SK-MEL-5 (cell line): ENCODE data around the gene LRP5. TPM values are rescaled to one million over a fixed set of nuclear protein-coding genes. Genes with fewer than 3 reads are reported as not detected.

Experiments used
- DNase-seq: peaks from one replicate; pipeline ENCODE4 v3.0.0-alpha.2; 2016; ENCODE audit warnings: low read depth, low spot score
- in situ Hi-C: cut with HindIII; loops from 2 replicates; pipeline ENCODE4 v1.10.0; 2016; ENCODE audit warnings: low sequenced_read_pairs, high pct_unique_total_duplicates, low pct_unique_long_range_greater_than_20kb
- total RNA-seq: library from RNA; depleted of rRNA; stranded (reverse); fragments of >200 nt; shearing (Covaris generic); gene quantifications from 2 replicates; pipeline ENCODE4 v1.2.3, GENCODE V29; 2014

Gene LRP5
- total RNA-seq, 1 experiment from 2014 or later, result 8.8 TPM

GRCh38 chr11:68300076-68300830 lies 12.1 kb upstream of the LRP5 start:
- in situ Hi-C loops, result no loop called here
- no peak for DNase-seq

- no peak for DNase-seq
- in situ Hi-C loops, result no loop called here
Measured at GRCh38 chr11:68302256-68302655, 10.1 kb upstream of the LRP5 start.

GRCh38 chr11:68302670-68303069 lies 9.7 kb upstream of the LRP5 start:
- in situ Hi-C loops, result no loop called here
- no peak for DNase-seq

- DNase-seq, result no peak
- in situ Hi-C loops, result no loop called here
Measured at GRCh38 chr11:68303083-68303482, 9.3 kb upstream of the LRP5 start.

- DNase-seq, result peak; percentile 34
- in situ Hi-C loops, result no loop called here
Measured at GRCh38 chr11:68303982-68304780, 8.2 kb upstream of the LRP5 start.

GRCh38 chr11:68306636-68307035 lies 5.8 kb upstream of the LRP5 start:
- in situ Hi-C loops, result no loop called here
- DNase-seq, result no peak

GRCh38 chr11:68308068-68308467 lies 4.3 kb upstream of the LRP5 start:
- DNase-seq, result no peak
- in situ Hi-C loops, result no loop called here

- in situ Hi-C loops, result no loop called here
Measured at GRCh38 chr11:68309621-68310185, 2.7 kb upstream of the LRP5 start.

GRCh38 chr11:68311160-68312116 lies 953 bp upstream of the LRP5 start:
- in situ Hi-C loops, result no loop called here
- no peak for DNase-seq

More at GRCh38 chr11:68309621-68310185, 2.7 kb upstream of the LRP5 start:
- no peak for DNase-seq

- in situ Hi-C loops, result no loop called here
- no peak for DNase-seq
Measured at GRCh38 chr11:68312780-68313573, 586 bp downstream of the LRP5 start.

GRCh38 chr11:68313574-68314202 lies 1.3 kb downstream of the LRP5 start:
- in situ Hi-C loops, result no loop called here
- DNase-seq, result no peak

GRCh38 chr11:68314203-68315170 lies 2.1 kb downstream of the LRP5 start:
- in situ Hi-C loops, result no loop called here
- DNase-seq, result no peak

- DNase-seq, result no peak
- in situ Hi-C loops, result no loop called here
Measured at GRCh38 chr11:68315171-68315920, 3.0 kb downstream of the LRP5 start.

- DNase-seq, result no peak
- in situ Hi-C loops, result no loop called here
Measured at GRCh38 chr11:68317147-68317785, 4.9 kb downstream of the LRP5 start.
